B cell (primary cell): ENCODE data around the gene DOCK1. TPM values are rescaled to one million over a fixed set of nuclear protein-coding genes. Genes with fewer than 3 reads are reported as not detected.

Source experiments
- ATAC-seq: fragments of 200-7000 bp; cut with Tn5 transposase; one replicate; pipeline ENCODE4 v1.10.0; 2021; ENCODE audit warnings: low read depth, mild to moderate bottlenecking, moderate number of reproducible peaks, moderate library complexity
- CTCF ChIA-PET: fragments of 350-600 bp; sonication (Branson Sonifier 250); formaldehyde crosslinking; loops from one replicate; lab custom pipeline; 2021; ENCODE audit warnings: antibody characterized with exemption, inconsistent platforms; lab: Charles Lee
- POLR2A ChIA-PET: fragments of 350-600 bp; sonication (Branson Sonifier 250); formaldehyde crosslinking; loops from one replicate; lab custom pipeline; 2021; ENCODE audit warnings: antibody characterized with exemption; lab: Charles Lee
- DNase-seq: peaks from one replicate; pipeline ENCODE4 v3.0.0; 2013
- H2AFZ ChIP-seq: 2 replicates; pipeline ENCODE4 v1.6.1; 2012; ENCODE audit warnings: mild to moderate bottlenecking, low read depth, low read length; ENCODE audit not compliant: insufficient read depth, poor library complexity, severe bottlenecking
- H3K27ac ChIP-seq, 2 donors: 1 replicate in 1 of 2; 2 replicates in 1 of 2; pipeline ENCODE4 v1.5.1; 2012 to 2013; ENCODE audit warnings: low read length in 2 of 2, mild to moderate bottlenecking in 2 of 2, moderate library complexity in 1 of 2
- H3K27me3 ChIP-seq, 4 experiments: fragments of 200-600 bp in 1 of 4; sonication (generic) in 1 of 4; replicated peaks in 1 of 4; 1 replicate in 2 of 4; 2 replicates in 2 of 4; pipeline versions ENCODE4 v1.6.1 to v1.7.0; 2013 to 2016; ENCODE audit warnings: low read length in 3 of 4, mild to moderate bottlenecking in 2 of 4, mixed read lengths in 1 of 4, moderate library complexity in 1 of 4; ENCODE audit not compliant: insufficient read depth in 4 of 4, control insufficient read depth in 3 of 4; ENCODE audit errors: control extremely low read depth in 1 of 4
- H3K36me3 ChIP-seq, 2 experiments: replicated peaks in 1 of 2; 1 replicate in 1 of 2; 2 replicates in 1 of 2; pipeline versions ENCODE4 v1.6.1 to v1.7.1; 2013; ENCODE audit warnings: low read length in 1 of 2; ENCODE audit not compliant: insufficient read depth in 2 of 2, control insufficient read depth in 1 of 2; ENCODE audit errors: control extremely low read depth in 1 of 2, extremely low read depth in 1 of 2
- H3K4me1 ChIP-seq, 2 donors: fragments of 200-600 bp in 1 of 2; sonication (generic) in 1 of 2; 1 replicate in 1 of 2; 2 replicates in 1 of 2; pipeline versions ENCODE4 v1.5.1 to v1.6.1; 2013 to 2017; ENCODE audit warnings: low read length in 2 of 2; ENCODE audit not compliant: control insufficient read depth in 2 of 2, insufficient read depth in 2 of 2
- H3K4me2 ChIP-seq: replicated peaks from 2 replicates; pipeline ENCODE3; 2012; ENCODE audit warnings: mild to moderate bottlenecking, low read depth, low read length; ENCODE audit not compliant: poor library complexity, severe bottlenecking
- H3K4me3 ChIP-seq, 5 experiments: fragments of 200-600 bp in 1 of 5; sonication (generic) in 1 of 5; 1 replicate in 3 of 5; 2 replicates in 2 of 5; pipeline versions ENCODE4 v1.5.1 to v1.7.0; 2011 to 2016; ENCODE audit warnings: low read length in 4 of 5, mild to moderate bottlenecking in 4 of 5, low read depth in 2 of 5, control low read depth in 1 of 5, moderate library complexity in 1 of 5; ENCODE audit not compliant: insufficient read depth in 1 of 5; ENCODE audit errors: control extremely low read depth in 1 of 5, extremely low read depth in 1 of 5
- H3K79me2 ChIP-seq: fragments of 200-600 bp; sonication (generic); one replicate; pipeline ENCODE4 v1.6.0; 2016; ENCODE audit warnings: low read length; ENCODE audit not compliant: control insufficient read depth, insufficient read depth
- H3K9ac ChIP-seq: fragments of 200-600 bp; sonication (generic); 2 replicates; pipeline ENCODE4 v1.6.1; 2017; ENCODE audit warnings: mild to moderate bottlenecking, low read length, moderate library complexity
- H3K9me3 ChIP-seq, 3 donors: one replicate each; pipeline versions ENCODE4 v1.6.1 to v1.7.1; 2013; ENCODE audit warnings: low read length in 2 of 3; ENCODE audit not compliant: control insufficient read depth in 2 of 3, insufficient read depth in 1 of 3; ENCODE audit errors: control extremely low read depth in 1 of 3
- H4K20me1 ChIP-seq: 2 replicates; pipeline ENCODE4 v1.6.0; 2012; ENCODE audit warnings: mild to moderate bottlenecking, low read length; ENCODE audit not compliant: insufficient read depth, control insufficient read depth, poor library complexity, severe bottlenecking
- H3K27ac Mint-ChIP-seq: one replicate; pipeline ENCODE4 v1.8.0; 2021; ENCODE audit warnings: mixed read lengths
- H3K27me3 Mint-ChIP-seq: one replicate; pipeline ENCODE4 v1.8.0; 2021; ENCODE audit warnings: mixed read lengths
- H3K4me1 Mint-ChIP-seq: one replicate; pipeline ENCODE4 v1.8.0; 2021; ENCODE audit warnings: mixed read lengths
- H3K4me3 Mint-ChIP-seq: one replicate; pipeline ENCODE4 v1.8.0; 2021; ENCODE audit warnings: mixed read lengths
- H3K9me3 Mint-ChIP-seq: one replicate; pipeline ENCODE4 v1.8.0; 2022; ENCODE audit warnings: mixed read lengths; ENCODE audit not compliant: insufficient read depth
- CTCF ChIP-seq: fragments of 200-600 bp; IDR thresholded peaks from one replicate; pipeline ENCODE4 v1.8.0; 2022; ENCODE audit warnings: antibody characterized with exemption, mild to moderate bottlenecking
- EZH2 ChIP-seq: IDR thresholded peaks from 2 replicates; pipeline ENCODE4 v1.6.1; 2012; ENCODE audit warnings: borderline replicate concordance, low read depth, mild to moderate bottlenecking, moderate library complexity, low read length; ENCODE audit not compliant: insufficient read depth, poor library complexity, severe bottlenecking
- WGBS: methylation state at CpG from one replicate; pipeline ENCODE4 v1.1.5; 2013; ENCODE audit warnings: missing lambda C conversion rate; ENCODE audit not compliant: insufficient coverage; 5-methylcytosine and 5-hydroxymethylcytosine counted together
- intact Hi-C: fragments of 100-400 bp; cut with micrococcal nuclease; formaldehyde crosslinking; loops from one replicate; pipeline ENCODE4 v1.10.0; 2022
- polyA plus RNA-seq: library from polyadenylated mRNA; depleted of rRNA; stranded (reverse); fragments of >200 nt; gene quantifications from 2 replicates; pipeline ENCODE4 v1.2.3, GENCODE V29; 2012
- total RNA-seq, 2 donors: library from RNA; stranded (reverse); fragments of 120-200 nt in 1 of 2; gene quantifications; 1 replicate in 1 of 2; 2 replicates in 1 of 2; pipeline versions ENCODE4 v1.2.3 to v1.2.4, GENCODE V29; 2013 to 2022

DOCK1 gene
- total and polyA plus RNA-seq, 2 donors (not counting 1 experiment from before 2014, with no cell fraction given): not detected

GRCh38 chr10:127462643-127463295 lies 557.5 kb downstream of the DOCK1 start:
- Histone ChIP-seq H3K36me3 (no peaks in the 10 kb centered on the region), H3K27me3 (no peaks in the 10 kb centered on the region), H3K79me2 (no peaks in the 10 kb centered on the region), H2AFZ (no peak overlapping the region), H3K27ac (no peak overlapping the region), H3K4me2 (no peak overlapping the region), H3K9ac (no peak overlapping the region), H3K9me3 (peaks cover 0 to 23% (median 0%) of the 10 kb centered on the region in 3 donors), H4K20me1 (no peaks in the 10 kb centered on the region), H3K4me3 (no peak overlapping the region), H3K4me1 (no peaks in the 10 kb centered on the region)
- H3K27ac Mint-ChIP-seq: no peak overlapping the region
- H3K9me3 Mint-ChIP-seq: peaks cover 4% of the 10 kb centered on the region
- intact Hi-C loops: no loop called here
- DNase-seq (no peak), ATAC-seq (no peak)
- ChIA-PET CTCF (no interaction called here), POLR2A (no interaction called here)
- H3K4me1 Mint-ChIP-seq: no peaks in the 10 kb centered on the region
- H3K27me3 Mint-ChIP-seq: no peaks in the 10 kb centered on the region
- TF ChIP-seq CTCF (no peak), EZH2 (no peak)
- 61% methylated on average over 3 of the region's 5 CpGs for WGBS
- H3K4me3 Mint-ChIP-seq: no peak overlapping the region

GRCh38 chr10:127463548-127463947 lies 558.3 kb downstream of the DOCK1 start:
- CTCF ChIA-PET: no interaction called here
- no peak overlapping the region for H3K4me3 Mint-ChIP-seq

More at GRCh38 chr10:127463548-127463947, 558.3 kb downstream of the DOCK1 start:
- WGBS: 95% methylated on average over 7 of the region's 10 CpGs
- Mint-ChIP-seq H3K27me3 (no peaks in the 10 kb centered on the region), H3K4me1 (no peaks in the 10 kb centered on the region), H3K9me3 (peaks cover under 1% of the 10 kb centered on the region), H3K27ac (no peak overlapping the region)
- Histone ChIP-seq H3K4me2 (no peak overlapping the region), H3K79me2 (no peaks in the 10 kb centered on the region), H3K4me3 (no peak overlapping the region), H3K4me1 (no peaks in the 10 kb centered on the region), H3K9ac (no peak overlapping the region), H3K27ac (no peak overlapping the region), H3K27me3 (no peaks in the 10 kb centered on the region), H4K20me1 (no peaks in the 10 kb centered on the region), H3K36me3 (no peaks in the 10 kb centered on the region), H2AFZ (no peak overlapping the region), H3K9me3 (peaks cover 0 to 17% (median 0%) of the 10 kb centered on the region in 3 donors)
- TF ChIP-seq EZH2 (no peak), CTCF (no peak)
- DNase-seq (no peak), ATAC-seq (no peak)
- intact Hi-C loops: no loop called here
- POLR2A ChIA-PET: no interaction called here
